Neural progenitor cell (in vitro differentiated cells): ENCODE results near the gene CASK.

Experiments used
- CTCF ChIP-seq: fragments of 200-600 bp; sonication (generic); IDR thresholded peaks from 2 replicates; pipeline ENCODE4 v1.5.1; 2017; ENCODE audit warnings: antibody characterized with exemption, mild to moderate bottlenecking
- EZH2 ChIP-seq: fragments of 200-600 bp; sonication (generic); IDR thresholded peaks from 2 replicates; pipeline ENCODE4 v1.6.1; 2017; ENCODE audit warnings: antibody characterized with exemption, mild to moderate bottlenecking, moderate library complexity

DNA sequence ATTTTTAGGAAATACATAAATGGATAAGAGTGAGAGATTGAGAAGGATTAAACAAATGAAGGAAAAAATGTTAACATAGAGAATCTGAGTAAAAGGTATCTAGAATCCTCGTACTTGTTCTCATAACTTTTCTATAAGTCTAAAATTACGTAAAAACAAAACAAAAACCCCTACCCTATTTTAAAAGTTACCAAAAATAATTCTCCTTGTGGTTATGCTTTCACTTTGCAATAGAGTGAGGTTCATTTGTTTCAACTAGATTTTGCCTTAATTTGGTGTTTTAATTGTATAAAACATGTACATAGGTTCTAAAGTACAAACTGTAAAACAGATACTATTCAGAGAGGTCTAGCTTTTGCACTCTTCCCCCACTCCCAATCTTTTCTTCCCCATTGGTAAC is 238.4 kb downstream of the CASK start:
- TF ChIP-seq CTCF (no peak), EZH2 (no peak)
